A549 treated with CpdA at 1 μM for 4 hours (cell line): ENCODE measurements around the gene REEP3. TPM values are rescaled to one million over a fixed set of nuclear protein-coding genes. Genes with fewer than 3 reads are reported as not detected.

Experiments used
- total RNA-seq: library from RNA; stranded (reverse); fragments of 200-300 nt; extraction: Qiagen RNA extraction; gene quantifications from 5 replicates; pipeline ENCODE4 v1.2.3, GENCODE V29; 2022; ENCODE audit warnings: low read depth

Gene REEP3
- 15.8 to 22.5 TPM (median 20.7 TPM) in 5 replicates for total RNA-seq

GRCh38 chr10:63520500-63521415, at the start of gene REEP3:
TSS of gene REEP3 (plus strand) at chr10:63521401. CDS start at chr10:63521546, 145 bp downstream.

Other genes starting within 250 kb of the REEP3 start
- gene JMJD1C, start 55.4 kb upstream of the REEP3 start, total RNA-seq = 20.6 to 32.8 TPM (median 20.9 TPM) in 5 replicates